ENCODE measurements around the gene VMP1.
"Not testable (repeated sequence)": the region's sequence is repeated elsewhere in the genome, so short reads cannot be mapped to it uniquely, and the experiment has no call there.

GRCh38 chr17:59841091-59841881 is 133.8 kb downstream of the VMP1 start:
- TF ChIP-seq CTCF (conservative IDR thresholded peaks at IDR 0.05; ENCODE audit: low read depth, low read length); EZH2 (IDR thresholded peaks at IDR 0.05; ENCODE audit: borderline replicate concordance, low read depth, low read length, poor library complexity, severe bottlenecking): not testable (repeated sequence)

Data from A673 (cell line).